ENCODE results near the gene PARP16. TPM values are rescaled to one million over a fixed set of nuclear protein-coding genes. Genes with fewer than 3 reads are reported as not detected.

PARP16 gene
- total RNA-seq, 1 experiment from 2014 or later = 4.7 TPM

- no peaks in the 10 kb centered on the region for H3K4me1 Mint-ChIP-seq
- no peaks in the 10 kb centered on the region for H3K36me3 Mint-ChIP-seq
- TF ChIP-seq IRF2 (CRISPR knock-in tag; IDR thresholded peaks at IDR 0.05; ENCODE audit: borderline replicate concordance, low read depth) (no peak), ATF1 (CRISPR knock-in tag; IDR thresholded peaks at IDR 0.05) (no peak), JAZF1 (CRISPR knock-in tag; IDR thresholded peaks at IDR 0.05) (no peak), ZNF219 (CRISPR knock-in tag; IDR thresholded peaks at IDR 0.05; ENCODE audit: borderline replicate concordance) (no peak)
- ATAC-seq (no peak), DNase-seq (ENCODE audit: low spot score) (no peak)
- H3K27ac Mint-ChIP-seq = no peak overlapping the region
- no peaks in the 10 kb centered on the region for H3K27me3 Mint-ChIP-seq (ENCODE audit: low read depth)
- no peak overlapping the region for H3K4me3 Mint-ChIP-seq
- H3K9me3 Mint-ChIP-seq = no peaks in the 10 kb centered on the region
- ChIA-PET CTCF (no interaction called here), POLR2A (interaction anchor here (0.7 kb wide), 1 partner anchor 10 kb away, joined by 4 read pairs; no protein-coding TSS in a partner anchor)
Measured at GRCh38 chr15:65217526-65218482, 68.9 kb downstream of the PARP16 start.

DNA sequence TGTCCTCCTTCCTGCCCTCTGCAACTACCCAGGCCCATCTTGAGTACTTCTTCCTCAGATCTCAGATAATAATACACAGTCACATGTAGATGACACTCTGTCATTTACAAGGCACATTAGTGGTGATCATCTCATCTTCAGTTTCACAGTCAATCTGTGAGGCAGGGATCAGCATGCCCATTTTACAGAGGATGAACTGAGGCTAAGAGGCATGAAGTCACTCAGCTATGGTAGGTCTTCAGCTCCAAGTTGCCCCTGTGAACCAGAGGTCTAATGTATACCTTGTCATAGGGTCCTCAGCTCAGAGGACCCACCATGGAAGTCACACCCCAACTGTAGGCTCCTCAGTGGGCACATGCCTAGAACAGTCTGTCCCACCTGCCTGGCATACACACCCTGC, 71.2 kb downstream of the PARP16 start:
- Mint-ChIP-seq H3K9me3 (no peaks in the 10 kb centered on the region), H3K4me1 (no peaks in the 10 kb centered on the region; the same call in 1 of the 2 replicates), H3K36me3 (no peaks in the 10 kb centered on the region), H3K4me3 (no peak overlapping the region), H3K27ac (no peak overlapping the region), H3K27me3 (ENCODE audit: low read depth) (no peaks in the 10 kb centered on the region)
- TF ChIP-seq ETV6 (CRISPR knock-in tag; IDR thresholded peaks at IDR 0.05) (no peak), GRHL2 (CRISPR knock-in tag; IDR thresholded peaks at IDR 0.05; ENCODE audit: insufficient replicate concordance, severe bottlenecking) (no peak), AFF4 (CRISPR knock-in tag; IDR thresholded peaks at IDR 0.05; ENCODE audit: borderline replicate concordance) (no peak)
- DNase-seq (ENCODE audit: low spot score) (no peak), ATAC-seq (no peak)
- ChIA-PET POLR2A (no interaction called here), CTCF (interaction anchor here (1.0 kb wide), 1 partner anchor 55 kb away, joined by 3 read pairs; no protein-coding TSS in a partner anchor)

- Mint-ChIP-seq H3K4me3 (no peak overlapping the region), H3K9me3 (no peaks in the 10 kb centered on the region), H3K4me1 (no peaks in the 10 kb centered on the region; the same call in 1 of the 2 replicates), H3K36me3 (no peaks in the 10 kb centered on the region), H3K27me3 (ENCODE audit: low read depth) (no peaks in the 10 kb centered on the region), H3K27ac (no peak overlapping the region)
- ChIA-PET CTCF (interaction anchor here (1.3 kb wide), 1 partner anchor 72 kb away, joined by 3 read pairs; the partner anchor contains the start of gene PARP16), POLR2A (no interaction called here)
- ATAC-seq (no peak), DNase-seq (ENCODE audit: low spot score) (no peak)
- TF ChIP-seq, protein P1, sequence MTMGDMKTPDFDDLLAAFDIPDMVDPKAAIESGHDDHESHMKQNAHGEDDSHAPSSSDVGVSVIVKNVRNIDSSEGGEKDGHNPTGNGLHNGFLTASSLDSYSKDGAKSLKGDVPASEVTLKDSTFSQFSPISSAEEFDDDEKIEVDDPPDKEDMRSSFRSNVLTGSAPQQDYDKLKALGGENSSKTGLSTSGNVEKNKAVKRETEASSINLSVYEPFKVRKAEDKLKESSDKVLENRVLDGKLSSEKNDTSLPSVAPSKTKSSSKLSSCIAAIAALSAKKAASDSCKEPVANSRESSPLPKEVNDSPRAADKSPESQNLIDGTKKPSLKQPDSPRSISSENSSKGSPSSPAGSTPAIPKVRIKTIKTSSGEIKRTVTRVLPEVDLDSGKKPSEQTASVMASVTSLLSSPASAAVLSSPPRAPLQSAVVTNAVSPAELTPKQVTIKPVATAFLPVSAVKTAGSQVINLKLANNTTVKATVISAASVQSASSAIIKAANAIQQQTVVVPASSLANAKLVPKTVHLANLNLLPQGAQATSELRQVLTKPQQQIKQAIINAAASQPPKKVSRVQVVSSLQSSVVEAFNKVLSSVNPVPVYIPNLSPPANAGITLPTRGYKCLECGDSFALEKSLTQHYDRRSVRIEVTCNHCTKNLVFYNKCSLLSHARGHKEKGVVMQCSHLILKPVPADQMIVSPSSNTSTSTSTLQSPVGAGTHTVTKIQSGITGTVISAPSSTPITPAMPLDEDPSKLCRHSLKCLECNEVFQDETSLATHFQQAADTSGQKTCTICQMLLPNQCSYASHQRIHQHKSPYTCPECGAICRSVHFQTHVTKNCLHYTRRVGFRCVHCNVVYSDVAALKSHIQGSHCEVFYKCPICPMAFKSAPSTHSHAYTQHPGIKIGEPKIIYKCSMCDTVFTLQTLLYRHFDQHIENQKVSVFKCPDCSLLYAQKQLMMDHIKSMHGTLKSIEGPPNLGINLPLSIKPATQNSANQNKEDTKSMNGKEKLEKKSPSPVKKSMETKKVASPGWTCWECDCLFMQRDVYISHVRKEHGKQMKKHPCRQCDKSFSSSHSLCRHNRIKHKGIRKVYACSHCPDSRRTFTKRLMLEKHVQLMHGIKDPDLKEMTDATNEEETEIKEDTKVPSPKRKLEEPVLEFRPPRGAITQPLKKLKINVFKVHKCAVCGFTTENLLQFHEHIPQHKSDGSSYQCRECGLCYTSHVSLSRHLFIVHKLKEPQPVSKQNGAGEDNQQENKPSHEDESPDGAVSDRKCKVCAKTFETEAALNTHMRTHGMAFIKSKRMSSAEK (CRISPR knock-in tag; IDR thresholded peaks at IDR 0.05; ENCODE audit: borderline replicate concordance) = no peak
- no peak for TF ChIP-seq IRF1 (CRISPR knock-in tag; IDR thresholded peaks at IDR 0.05)
- no peak for TF ChIP-seq TCF7 (CRISPR knock-in tag; IDR thresholded peaks at IDR 0.05; ENCODE audit: low read depth)
- no peak for TF ChIP-seq ESRRA (CRISPR knock-in tag; IDR thresholded peaks at IDR 0.05; ENCODE audit: borderline replicate concordance)
- TF ChIP-seq GRHL2 (CRISPR knock-in tag; IDR thresholded peaks at IDR 0.05; ENCODE audit: insufficient replicate concordance, severe bottlenecking) = no peak
- no peak for TF ChIP-seq CREB1 (CRISPR knock-in tag; IDR thresholded peaks at IDR 0.05)
- TF ChIP-seq ZNF425 (CRISPR knock-in tag; conservative IDR thresholded peaks at IDR 0.05) = no peak
Measured at GRCh38 chr15:65214010-65214409, 72.7 kb downstream of the PARP16 start.
